GM23338 (cell line): Measurements from ENCODE around the gene RBM28. TPM values are rescaled to one million over a fixed set of nuclear protein-coding genes. Genes with fewer than 3 reads are reported as not detected.

Experiments
- ATAC-seq: fragments of 200-7000 bp; cut with Tn5 transposase; 3 replicates; pipeline ENCODE4 v1.9.1; 2020
- DNase-seq: peaks from one replicate; pipeline ENCODE4 v3.0.0-alpha.2; 2015; ENCODE audit warnings: low spot score
- H2AFZ ChIP-seq: fragments of 200-600 bp; sonication (generic); 2 replicates; pipeline ENCODE4 v1.8.0; 2016; ENCODE audit warnings: antibody characterized with exemption, mild to moderate bottlenecking, moderate library complexity
- H3F3A ChIP-seq: fragments of 200-600 bp; sonication (generic); replicated peaks from 2 replicates; pipeline ENCODE4 v1.8.0; 2017; ENCODE audit warnings: antibody characterized with exemption, mixed run types, low read depth
- H3K27ac ChIP-seq: fragments of 200-600 bp; sonication (generic); 2 replicates; pipeline ENCODE4 v1.6.1; 2016; ENCODE audit warnings: low read depth
- H3K27me3 ChIP-seq: fragments of 200-600 bp; sonication (generic); 2 replicates; pipeline ENCODE4 v1.8.0; 2016; ENCODE audit warnings: mild to moderate bottlenecking, mixed run types, moderate library complexity; ENCODE audit not compliant: insufficient read depth
- H3K36me3 ChIP-seq: fragments of 200-600 bp; sonication (generic); 2 replicates; pipeline ENCODE4 v1.8.0; 2016; ENCODE audit warnings: mild to moderate bottlenecking; ENCODE audit not compliant: insufficient read depth
- H3K4me1 ChIP-seq: fragments of 200-600 bp; sonication (generic); 2 replicates; pipeline ENCODE4 v1.8.0; 2016; ENCODE audit warnings: mild to moderate bottlenecking, moderate library complexity; ENCODE audit not compliant: insufficient read depth
- H3K4me2 ChIP-seq: fragments of 200-600 bp; sonication (generic); 2 replicates; pipeline ENCODE4 v1.7.1; 2017; ENCODE audit warnings: mixed run types
- H3K4me3 ChIP-seq: fragments of 200-600 bp; sonication (generic); 2 replicates; pipeline ENCODE4 v1.6.1; 2016; ENCODE audit warnings: mixed run types
- H3K79me2 ChIP-seq: fragments of 200-600 bp; sonication (generic); replicated peaks from 2 replicates; pipeline ENCODE4 v1.8.0; 2017; ENCODE audit warnings: mild to moderate bottlenecking; ENCODE audit not compliant: insufficient read depth
- H3K9me2 ChIP-seq: fragments of 200-600 bp; sonication (generic); 2 replicates; pipeline ENCODE4 v1.8.0; 2017; ENCODE audit not compliant: insufficient read depth
- H4K20me1 ChIP-seq: fragments of 200-600 bp; sonication (generic); replicated peaks from 2 replicates; pipeline ENCODE4 v1.8.0; 2017; ENCODE audit warnings: mild to moderate bottlenecking; ENCODE audit not compliant: insufficient read depth
- H3K27ac Mint-ChIP-seq: 2 replicates; pipeline ENCODE4 v1.8.0; 2020; ENCODE audit warnings: inconsistent platforms, mild to moderate bottlenecking, moderate library complexity, mixed read lengths
- H3K27me3 Mint-ChIP-seq: 3 replicates; pipeline ENCODE4 v1.8.0; 2022; ENCODE audit warnings: low read depth, mild to moderate bottlenecking, moderate library complexity, mixed read lengths, inconsistent platforms; ENCODE audit not compliant: insufficient read depth, poor library complexity
- H3K36me3 Mint-ChIP-seq: 3 replicates; pipeline ENCODE4 v1.8.0; 2021; ENCODE audit warnings: low read depth, mild to moderate bottlenecking, inconsistent platforms, moderate library complexity, mixed read lengths
- H3K4me1 Mint-ChIP-seq: 3 replicates; pipeline ENCODE4 v1.8.0; 2020; ENCODE audit warnings: mild to moderate bottlenecking, inconsistent platforms, mixed read lengths
- H3K4me3 Mint-ChIP-seq: 3 replicates; pipeline ENCODE4 v1.8.0; 2021; ENCODE audit warnings: moderate library complexity, mild to moderate bottlenecking, inconsistent platforms, mixed read lengths
- H3K9me3 Mint-ChIP-seq: 3 replicates; pipeline ENCODE4 v1.8.0; 2020; ENCODE audit warnings: moderate library complexity, mild to moderate bottlenecking, inconsistent platforms, mixed read lengths
- CREB1 ChIP-seq: fragments of 250-450 bp; sonication (Bioruptor Pico); IDR thresholded peaks from 2 replicates; pipeline ENCODE4 v1.5.0; 2020; ENCODE audit warnings: low read depth, mild to moderate bottlenecking, moderate library complexity
- EZH2 ChIP-seq: fragments of 200-600 bp; sonication (generic); IDR thresholded peaks from one replicate; pipeline ENCODE4 v1.8.0; 2017; ENCODE audit warnings: antibody characterized with exemption, mild to moderate bottlenecking, low read depth; ENCODE audit not compliant: unreplicated experiment
- EZH2phosphoT487 ChIP-seq: fragments of 200-600 bp; sonication (generic); IDR thresholded peaks from one replicate; pipeline ENCODE4 v1.8.1; 2018; ENCODE audit warnings: antibody characterized with exemption; ENCODE audit not compliant: unreplicated experiment
- JUNB ChIP-seq: IDR thresholded peaks from one replicate; pipeline ENCODE4 v1.6.1; 2016; ENCODE audit warnings: antibody characterized with exemption; ENCODE audit not compliant: unreplicated experiment
- NANOG ChIP-seq: IDR thresholded peaks from 2 replicates; pipeline ENCODE4 v1.6.1; 2016; ENCODE audit warnings: antibody characterized with exemption, borderline replicate concordance
- STAT1 ChIP-seq: IDR thresholded peaks from one replicate; pipeline ENCODE4 v1.6.1; 2016; ENCODE audit warnings: antibody characterized with exemption; ENCODE audit not compliant: unreplicated experiment
- polyA plus RNA-seq: library from polyadenylated mRNA; unstranded; fragments of >200 nt; fragmentation: Nextera tagmentation; extraction: Ambion mirVana; gene quantifications from 2 replicates; pipeline ENCODE4 v1.2.1, GENCODE V29; 2016
- total RNA-seq: library from RNA; depleted of rRNA; stranded (reverse); fragments of >200 nt; shearing (Covaris generic); gene quantifications from 2 replicates; pipeline ENCODE4 v1.2.3, GENCODE V29; 2014
- TF ChIP-seq, protein P1 (sequence below), 2 experiments: fragments of 200-600 bp in 1 of 2; sonication (generic) in 1 of 2; conservative IDR thresholded peaks; 2 replicates each; pipeline versions ENCODE4 v1.5.1 to v1.6.1; 2016 to 2017; ENCODE audit warnings: antibody characterized with exemption in 2 of 2, low read depth in 2 of 2, mild to moderate bottlenecking in 2 of 2, moderate library complexity in 1 of 2

The RBM28 gene
- total and polyA plus RNA-seq, 2 experiments from 2014 or later: 24.3 to 87.5 TPM

DNA sequence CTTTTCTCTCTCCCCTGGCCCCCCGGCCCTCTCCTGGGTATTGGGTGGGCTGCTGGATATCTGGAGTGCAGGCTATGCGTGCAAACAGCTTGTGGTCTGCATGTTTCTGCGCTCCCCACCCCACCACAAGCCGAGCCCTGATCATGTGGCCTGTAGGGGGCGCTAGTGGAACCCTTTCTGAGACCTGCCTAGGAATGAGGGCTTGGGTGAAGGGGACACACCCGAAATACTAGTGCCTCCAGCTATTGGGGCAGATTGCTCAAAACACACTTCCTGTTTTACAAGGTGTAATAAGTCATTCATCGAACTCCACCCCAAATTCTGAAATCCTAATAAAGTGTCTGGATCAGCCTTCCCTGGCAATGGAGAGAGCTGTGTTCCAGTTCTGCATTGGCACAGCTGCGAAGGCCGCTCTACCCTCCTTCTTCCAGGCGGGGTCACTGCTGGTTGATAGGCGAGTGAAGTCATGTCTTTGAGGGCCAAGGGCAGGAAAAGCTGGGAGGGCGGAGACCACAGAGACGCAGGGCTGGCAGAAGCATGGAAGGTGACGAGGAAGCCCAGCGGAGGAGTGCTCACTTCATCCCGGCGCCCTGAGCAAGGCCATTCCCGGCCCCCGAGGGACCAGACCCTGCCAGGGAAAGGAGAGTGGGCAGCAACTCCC, 37.6 kb upstream of the RBM28 start:
- Mint-ChIP-seq H3K9me3 (no peaks in the 10 kb centered on the region), H3K27me3 (peaks cover 15% of the 10 kb centered on the region), H3K4me3 (no peak overlapping the region; the same call in 2 of the 3 replicates), H3K36me3 (no peaks in the 10 kb centered on the region; the same call in 2 of the 3 replicates), H3K27ac (no peak overlapping the region), H3K4me1 (peaks cover 22% of the 10 kb centered on the region)
- peaks cover 22% of the 10 kb centered on the region for H3K4me1 ChIP-seq
- no peak overlapping the region for H3K4me3 ChIP-seq
- H3F3A ChIP-seq: no peaks in the 10 kb centered on the region
- ATAC-seq (peak; percentile 85), DNase-seq (peak; percentile 94)
- H3K27ac ChIP-seq: no peak overlapping the region
- TF ChIP-seq, protein P1, sequence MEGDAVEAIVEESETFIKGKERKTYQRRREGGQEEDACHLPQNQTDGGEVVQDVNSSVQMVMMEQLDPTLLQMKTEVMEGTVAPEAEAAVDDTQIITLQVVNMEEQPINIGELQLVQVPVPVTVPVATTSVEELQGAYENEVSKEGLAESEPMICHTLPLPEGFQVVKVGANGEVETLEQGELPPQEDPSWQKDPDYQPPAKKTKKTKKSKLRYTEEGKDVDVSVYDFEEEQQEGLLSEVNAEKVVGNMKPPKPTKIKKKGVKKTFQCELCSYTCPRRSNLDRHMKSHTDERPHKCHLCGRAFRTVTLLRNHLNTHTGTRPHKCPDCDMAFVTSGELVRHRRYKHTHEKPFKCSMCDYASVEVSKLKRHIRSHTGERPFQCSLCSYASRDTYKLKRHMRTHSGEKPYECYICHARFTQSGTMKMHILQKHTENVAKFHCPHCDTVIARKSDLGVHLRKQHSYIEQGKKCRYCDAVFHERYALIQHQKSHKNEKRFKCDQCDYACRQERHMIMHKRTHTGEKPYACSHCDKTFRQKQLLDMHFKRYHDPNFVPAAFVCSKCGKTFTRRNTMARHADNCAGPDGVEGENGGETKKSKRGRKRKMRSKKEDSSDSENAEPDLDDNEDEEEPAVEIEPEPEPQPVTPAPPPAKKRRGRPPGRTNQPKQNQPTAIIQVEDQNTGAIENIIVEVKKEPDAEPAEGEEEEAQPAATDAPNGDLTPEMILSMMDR (conservative IDR thresholded peaks at IDR 0.05; ENCODE audit: low read depth in 2 of 2): peak; percentile 94 to 96
- no peak for TF ChIP-seq EZH2
- no peak for TF ChIP-seq EZH2phosphoT487
- TF ChIP-seq NANOG: no peak
- TF ChIP-seq JUNB: no peak
- no peak for TF ChIP-seq CREB1 (CRISPR knock-in tag)
- no peak overlapping the region for H3K4me2 ChIP-seq
- no peaks in the 10 kb centered on the region for H3K79me2 ChIP-seq
- H3K9me2 ChIP-seq: no peaks in the 10 kb centered on the region
- H2AFZ ChIP-seq: peak overlapping the region; percentile 85
- no peaks in the 10 kb centered on the region for H4K20me1 ChIP-seq
- no peaks in the 10 kb centered on the region for H3K27me3 ChIP-seq
- no peaks in the 10 kb centered on the region for H3K36me3 ChIP-seq

DNA sequence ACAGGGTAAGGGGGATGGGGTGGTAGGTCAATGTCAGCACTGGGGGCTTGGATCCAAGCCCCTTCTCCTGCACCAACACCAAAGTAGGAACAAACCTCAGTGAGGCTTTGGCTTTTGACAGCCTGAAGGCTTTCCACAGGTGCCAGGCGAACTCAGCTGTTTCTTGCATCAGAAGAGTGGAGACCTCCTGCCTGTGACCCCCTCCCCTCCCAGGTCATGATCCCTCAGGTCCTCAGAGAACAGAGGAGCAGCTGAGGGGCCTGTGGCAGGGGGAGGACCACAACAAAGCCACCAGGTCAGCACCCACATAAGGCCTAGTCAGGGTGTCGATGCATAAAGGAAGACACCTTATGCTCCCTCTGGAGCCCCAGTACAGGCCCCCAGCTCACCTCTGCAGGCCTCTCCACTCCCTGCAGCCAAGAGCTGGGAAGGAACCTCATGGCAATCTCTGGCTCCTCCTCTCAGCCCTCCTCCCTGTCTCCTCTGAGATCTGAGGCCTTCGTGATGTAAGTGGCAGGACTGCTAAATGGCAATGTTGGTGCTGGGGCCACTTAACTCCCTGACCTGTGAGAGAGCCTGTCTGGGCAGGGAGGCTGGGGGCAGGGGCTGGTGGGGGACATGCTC, 36.9 kb upstream of the RBM28 start:
- ATAC-seq: peak; percentile 22
- H3K27me3 Mint-ChIP-seq: peaks cover 15% of the 10 kb centered on the region
- peak; percentile 26 for DNase-seq
- H3K79me2 ChIP-seq: no peaks in the 10 kb centered on the region
- H3K36me3 ChIP-seq: no peaks in the 10 kb centered on the region
- TF ChIP-seq EZH2phosphoT487: no peak
- TF ChIP-seq STAT1: no peak
- TF ChIP-seq JUNB: no peak
- no peaks in the 10 kb centered on the region for H3K27me3 ChIP-seq
- H3K4me3 ChIP-seq: no peak overlapping the region
- H3K27ac ChIP-seq: no peak overlapping the region
- no peaks in the 10 kb centered on the region for H3K9me3 Mint-ChIP-seq
- no peaks in the 10 kb centered on the region; the same call in 2 of the 3 replicates for H3K36me3 Mint-ChIP-seq
- no peaks in the 10 kb centered on the region for H4K20me1 ChIP-seq
- H3K4me1 Mint-ChIP-seq: peaks cover 22% of the 10 kb centered on the region
- no peak overlapping the region for H3K27ac Mint-ChIP-seq
- H2AFZ ChIP-seq: peak overlapping the region; percentile 63; the same call in 1 of the 2 replicates
- no peaks in the 10 kb centered on the region for H3F3A ChIP-seq
- peaks cover 22% of the 10 kb centered on the region for H3K4me1 ChIP-seq
- no peak overlapping the region for H3K4me3 Mint-ChIP-seq
- H3K9me2 ChIP-seq: no peaks in the 10 kb centered on the region
- no peak overlapping the region for H3K4me2 ChIP-seq
